ENCODE data around the gene KCNMA1. TPM values are rescaled to one million over a fixed set of nuclear protein-coding genes. Genes with fewer than 3 reads are reported as not detected.

Gene KCNMA1
- total RNA-seq, 4 donors from 2014 or later, result 68.4 to 170 (median 119) TPM

GRCh38 chr10:77236700-77237099 lies 400.9 kb downstream of the KCNMA1 start:
- H3K27me3 ChIP-seq, result no peaks in the 10 kb centered on the region
- 73 to 85% methylated on average over 2 of the region's 2 CpGs for WGBS, 2 donors (ENCODE audit: low coverage in 1 of 2)
- peak overlapping the region; percentile 65 to 83 (median 76) for H3K27ac ChIP-seq
- intact Hi-C loops (cut with DNase I; ENCODE audit: low total_unique reads) (no loop called here), in situ Hi-C loops (cut with MboI; ENCODE audit: low pct_ligation_motif_present in 1 of 4, low pct_unique_long_range_greater_than_20kb in 1 of 4, low sequenced_read_pairs in 3 of 4) (no loop called here)
- TF ChIP-seq CTCF (IDR thresholded peaks at IDR 0.05), result no peak
- TF ChIP-seq EP300 (IDR thresholded peaks at IDR 0.05; ENCODE audit: low read depth), result no peak
- TF ChIP-seq POLR2AphosphoS5 (IDR thresholded peaks at IDR 0.05), result no peak
- TF ChIP-seq POLR2A (IDR thresholded peaks at IDR 0.05), result no peak
- no peaks in the 10 kb centered on the region for H3K9me3 ChIP-seq
- no peak for DNase-seq
- no peak overlapping the region for H3K4me3 ChIP-seq
- no peaks in the 10 kb centered on the region for H3K36me3 ChIP-seq
- peaks cover 4 to 13% (median 5%) of the 10 kb centered on the region in 4 donors for H3K4me1 ChIP-seq

- H3K4me1 ChIP-seq, result peaks cover 0 to 13% (median 5%) of the 10 kb centered on the region in 4 donors
- H3K36me3 ChIP-seq, result no peaks in the 10 kb centered on the region
- DNase-seq, result no peak
- H3K27ac ChIP-seq, result peak overlapping the region in 2 of 4 donors; percentile 69 to 82
- no peak for TF ChIP-seq POLR2AphosphoS5 (IDR thresholded peaks at IDR 0.05)
- no peak for TF ChIP-seq CTCF (IDR thresholded peaks at IDR 0.05)
- no peak for TF ChIP-seq EP300 (IDR thresholded peaks at IDR 0.05; ENCODE audit: low read depth)
- no peak for TF ChIP-seq POLR2A (IDR thresholded peaks at IDR 0.05)
- H3K27me3 ChIP-seq, result no peaks in the 10 kb centered on the region
- intact Hi-C loops (cut with DNase I; ENCODE audit: low total_unique reads), result no loop called here
- no peaks in the 10 kb centered on the region for H3K9me3 ChIP-seq
- H3K4me3 ChIP-seq, result no peak overlapping the region
- in situ Hi-C loops (cut with MboI; ENCODE audit: low pct_ligation_motif_present in 1 of 4, low pct_unique_long_range_greater_than_20kb in 1 of 4, low sequenced_read_pairs in 3 of 4), result no loop called here
- 62 to 63% methylated on average over 3 to 9 of the region's 9 CpGs for WGBS, 2 donors (ENCODE audit: low coverage in 1 of 2)
Measured at GRCh38 chr10:77236029-77236428, 401.6 kb downstream of the KCNMA1 start.

GRCh38 chr10:77234599-77234998 lies 403.0 kb downstream of the KCNMA1 start:
- H3K36me3 ChIP-seq, result no peaks in the 10 kb centered on the region
- 59 to 60% methylated on average over 1 of the region's 1 CpG for WGBS, 2 donors (ENCODE audit: low coverage in 1 of 2)
- H3K4me1 ChIP-seq, result peaks cover 0 to 5% (median 0%) of the 10 kb centered on the region in 4 donors
- no peaks in the 10 kb centered on the region for H3K27me3 ChIP-seq
- peak overlapping the region in 1 of 4 donors; percentile 31 for H3K27ac ChIP-seq
- H3K9me3 ChIP-seq, result no peaks in the 10 kb centered on the region
- intact Hi-C loops (cut with DNase I; ENCODE audit: low total_unique reads), result no loop called here
- no peak overlapping the region for H3K4me3 ChIP-seq
- TF ChIP-seq POLR2AphosphoS5 (IDR thresholded peaks at IDR 0.05) (no peak), EP300 (IDR thresholded peaks at IDR 0.05; ENCODE audit: low read depth) (no peak), CTCF (IDR thresholded peaks at IDR 0.05) (no peak), POLR2A (IDR thresholded peaks at IDR 0.05) (no peak)
- no peak for DNase-seq
- in situ Hi-C loops (cut with MboI; ENCODE audit: low pct_ligation_motif_present in 1 of 4, low pct_unique_long_range_greater_than_20kb in 1 of 4, low sequenced_read_pairs in 3 of 4), result no loop called here

GRCh38 chr10:77233466-77233865 lies 404.1 kb downstream of the KCNMA1 start:
- H3K36me3 ChIP-seq, result no peaks in the 10 kb centered on the region
- in situ Hi-C loops (cut with MboI; ENCODE audit: low pct_ligation_motif_present in 1 of 4, low pct_unique_long_range_greater_than_20kb in 1 of 4, low sequenced_read_pairs in 3 of 4), result no loop called here
- H3K4me3 ChIP-seq, result no peak overlapping the region
- TF ChIP-seq POLR2AphosphoS5 (IDR thresholded peaks at IDR 0.05), result no peak
- no peak for TF ChIP-seq POLR2A (IDR thresholded peaks at IDR 0.05)
- TF ChIP-seq EP300 (IDR thresholded peaks at IDR 0.05; ENCODE audit: low read depth), result no peak
- no peak for TF ChIP-seq CTCF (IDR thresholded peaks at IDR 0.05)
- DNase-seq, result no peak
- intact Hi-C loops (cut with DNase I; ENCODE audit: low total_unique reads), result no loop called here
- H3K27me3 ChIP-seq, result no peaks in the 10 kb centered on the region
- H3K9me3 ChIP-seq, result no peaks in the 10 kb centered on the region
- H3K27ac ChIP-seq, result no peak overlapping the region
- H3K4me1 ChIP-seq, result no peaks in the 10 kb centered on the region
- WGBS, 2 donors (ENCODE audit: low coverage in 1 of 2), result 94 to 98% methylated on average over 7 of the region's 7 CpGs
